ENCODE measurements around the gene OTOL1.

Gene OTOL1

DNA sequence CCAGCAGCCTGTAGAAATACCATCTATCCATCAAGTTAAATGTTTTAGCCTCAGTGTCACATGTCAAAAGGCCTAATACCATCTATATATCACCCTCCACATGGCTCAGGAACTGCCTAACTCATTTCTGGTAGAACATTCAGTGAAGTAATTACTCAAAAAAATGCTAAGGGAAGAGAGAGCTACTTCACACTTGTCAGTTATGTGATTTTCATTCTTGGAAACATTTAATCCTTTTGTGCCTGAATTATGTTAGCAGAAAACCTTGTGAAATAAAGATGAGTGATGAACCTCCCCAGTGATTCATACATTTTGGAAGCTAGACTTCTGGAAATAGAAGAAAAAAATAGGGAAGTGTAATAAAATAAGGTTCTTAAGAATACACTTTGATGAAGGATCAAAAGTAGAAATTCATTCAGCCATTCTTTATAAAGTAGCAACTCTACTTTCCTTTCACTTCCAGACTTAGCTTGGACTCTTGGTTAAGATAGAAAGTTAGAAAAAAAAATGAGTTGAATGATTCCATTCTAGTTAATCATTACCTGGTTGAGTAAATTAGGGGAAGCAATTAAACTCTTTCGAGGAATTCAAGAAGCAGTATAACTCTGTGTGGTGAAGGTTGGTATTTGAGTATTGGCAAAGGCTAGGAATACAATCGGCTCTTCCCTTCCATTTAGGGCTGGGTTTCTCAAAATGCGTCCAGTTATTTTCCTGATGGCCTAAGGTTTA is 3.6 kb downstream of the OTOL1 start:
- Mint-ChIP-seq H3K9me3 (peaks cover 4% of the 10 kb centered on the region), H3K36me3 (no peaks in the 10 kb centered on the region), H3K4me3 (no peak overlapping the region), H3K4me1 (no peaks in the 10 kb centered on the region), H3K27ac (no peak overlapping the region), H3K27me3 (no peaks in the 10 kb centered on the region)
- ATAC-seq: no peak

DNA sequence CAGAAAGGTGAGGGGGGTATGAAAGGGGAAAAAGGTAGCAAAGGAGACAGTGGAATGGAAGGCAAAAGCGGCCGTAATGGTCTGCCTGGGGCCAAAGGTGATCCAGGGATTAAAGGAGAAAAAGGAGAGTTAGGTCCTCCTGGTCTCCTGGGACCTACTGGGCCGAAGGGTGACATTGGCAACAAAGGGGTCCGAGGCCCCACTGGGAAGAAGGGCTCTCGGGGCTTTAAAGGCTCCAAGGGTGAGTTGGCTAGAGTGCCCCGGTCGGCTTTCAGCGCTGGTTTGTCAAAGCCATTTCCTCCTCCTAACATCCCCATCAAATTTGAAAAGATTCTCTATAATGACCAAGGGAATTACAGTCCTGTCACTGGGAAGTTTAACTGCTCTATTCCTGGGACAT is 6.7 kb downstream of the OTOL1 start:
- no peaks in the 10 kb centered on the region for H3K27me3 Mint-ChIP-seq
- no peaks in the 10 kb centered on the region for H3K36me3 Mint-ChIP-seq
- H3K4me3 Mint-ChIP-seq: no peak overlapping the region
- H3K27ac Mint-ChIP-seq: no peak overlapping the region
- ATAC-seq: no peak
- H3K9me3 Mint-ChIP-seq: no peaks in the 10 kb centered on the region
- no peaks in the 10 kb centered on the region for H3K4me1 Mint-ChIP-seq

DNA sequence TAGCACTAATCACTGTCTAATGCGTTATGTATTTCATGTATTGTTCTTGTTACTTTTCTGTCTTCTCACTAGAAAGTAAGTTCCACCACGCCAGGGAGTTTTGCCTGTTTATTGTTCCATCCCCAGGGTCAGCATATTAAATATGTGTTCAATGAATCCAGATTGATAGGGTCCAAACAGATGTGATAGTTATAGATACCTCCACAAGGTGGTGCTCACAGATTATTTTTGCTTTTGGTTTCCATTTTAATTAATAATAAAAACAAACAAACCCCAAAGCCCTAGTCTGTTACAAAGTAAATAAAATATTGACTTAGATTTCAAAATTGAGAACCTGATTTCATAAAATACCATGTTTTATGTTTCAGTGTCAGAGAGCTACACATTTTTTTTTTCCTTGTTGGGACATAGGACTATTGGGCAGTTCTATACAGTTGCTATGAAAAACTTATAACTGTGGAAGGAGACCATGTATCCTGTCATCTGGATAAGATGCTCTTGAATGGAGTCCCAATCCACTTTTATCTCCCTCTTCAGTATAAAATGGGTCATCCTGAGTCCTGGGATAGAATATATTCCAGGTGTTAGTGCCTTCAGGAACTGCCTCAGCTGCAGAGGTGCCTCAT is 12.4 kb downstream of the OTOL1 start:
- no peak for ATAC-seq
- Mint-ChIP-seq H3K27me3 (no peaks in the 10 kb centered on the region), H3K4me1 (no peaks in the 10 kb centered on the region), H3K36me3 (no peaks in the 10 kb centered on the region), H3K4me3 (no peak overlapping the region), H3K9me3 (peaks cover 2% of the 10 kb centered on the region), H3K27ac (no peak overlapping the region)

- H3K27ac Mint-ChIP-seq: no peak overlapping the region
- no peaks in the 10 kb centered on the region for H3K4me1 Mint-ChIP-seq
- no peaks in the 10 kb centered on the region for H3K36me3 Mint-ChIP-seq
- no peak overlapping the region for H3K4me3 Mint-ChIP-seq
- peaks cover 2% of the 10 kb centered on the region for H3K9me3 Mint-ChIP-seq
- no peak for ATAC-seq
- H3K27me3 Mint-ChIP-seq: no peaks in the 10 kb centered on the region
These were observed 14.1 kb downstream of the OTOL1 start for GRCh38 chr3:161510510-161511260.

DNA sequence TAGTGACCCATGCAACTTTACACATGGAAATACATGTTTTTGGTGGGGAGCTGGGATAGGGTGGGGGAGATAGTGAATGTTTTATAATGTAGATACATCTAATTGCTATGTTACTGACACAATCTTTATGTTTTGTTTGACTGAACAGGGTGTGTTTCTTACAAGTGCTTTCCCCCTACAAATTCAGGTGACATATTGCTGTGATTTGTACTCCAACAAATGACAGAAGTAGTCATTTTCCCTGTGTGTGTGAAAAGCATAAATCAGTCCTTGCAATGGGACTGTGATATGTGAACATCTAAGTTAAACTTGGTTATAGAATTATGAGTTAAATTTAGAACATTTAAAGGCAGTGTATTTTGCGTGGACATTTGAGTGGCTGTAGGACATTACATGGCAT is 27.3 kb downstream of the OTOL1 start:
- Mint-ChIP-seq H3K27me3 (no peaks in the 10 kb centered on the region), H3K36me3 (no peaks in the 10 kb centered on the region), H3K27ac (no peak overlapping the region), H3K4me1 (no peaks in the 10 kb centered on the region), H3K9me3 (no peaks in the 10 kb centered on the region), H3K4me3 (no peak overlapping the region)
- no peak for ATAC-seq

DNA sequence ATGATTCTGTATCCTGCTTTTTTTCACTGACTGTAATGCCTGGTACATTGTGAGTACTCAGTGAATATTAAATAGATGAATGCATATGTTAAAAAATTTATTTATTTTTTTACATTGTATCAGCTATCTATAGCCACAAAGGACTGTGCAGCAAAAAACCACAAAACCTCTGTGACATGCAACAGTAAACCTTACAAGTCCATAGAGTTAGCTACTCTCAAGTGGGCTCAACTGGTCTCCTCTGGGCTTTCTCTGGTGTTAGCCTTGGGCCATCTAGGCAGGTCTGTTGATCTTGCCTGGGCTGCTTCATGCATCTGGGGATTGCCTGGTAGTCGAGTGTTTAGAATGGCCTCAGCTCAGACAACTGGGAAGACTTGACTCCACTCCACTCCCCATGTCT is 35.3 kb downstream of the OTOL1 start:
- no peak overlapping the region for H3K27ac Mint-ChIP-seq
- H3K36me3 Mint-ChIP-seq: no peaks in the 10 kb centered on the region
- no peaks in the 10 kb centered on the region for H3K9me3 Mint-ChIP-seq
- no peaks in the 10 kb centered on the region for H3K4me1 Mint-ChIP-seq
- no peaks in the 10 kb centered on the region for H3K27me3 Mint-ChIP-seq
- H3K4me3 Mint-ChIP-seq: no peak overlapping the region
- ATAC-seq: no peak

DNA sequence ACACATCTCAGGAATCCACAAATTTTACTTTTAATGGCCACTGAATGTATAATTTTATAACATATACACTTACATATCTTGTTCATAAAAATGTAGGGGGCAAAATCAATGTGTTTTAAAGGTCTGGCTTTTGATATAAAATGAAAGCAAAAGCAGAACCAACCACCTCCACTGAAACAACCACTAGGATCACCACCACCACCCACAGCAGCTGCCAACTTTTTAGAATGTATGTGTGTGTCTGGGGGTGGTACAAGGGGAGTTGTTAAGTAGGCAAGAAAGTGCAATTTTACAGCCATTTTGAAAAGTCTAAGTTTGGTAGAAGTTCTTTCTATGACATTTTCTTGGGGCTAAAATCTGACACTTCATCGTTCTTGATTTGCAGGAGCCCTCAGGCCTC is 44.0 kb downstream of the OTOL1 start:
- Mint-ChIP-seq H3K9me3 (peaks cover 4% of the 10 kb centered on the region), H3K27me3 (no peaks in the 10 kb centered on the region), H3K27ac (no peak overlapping the region), H3K4me3 (no peak overlapping the region), H3K36me3 (no peaks in the 10 kb centered on the region), H3K4me1 (no peaks in the 10 kb centered on the region)
- no peak for ATAC-seq

DNA sequence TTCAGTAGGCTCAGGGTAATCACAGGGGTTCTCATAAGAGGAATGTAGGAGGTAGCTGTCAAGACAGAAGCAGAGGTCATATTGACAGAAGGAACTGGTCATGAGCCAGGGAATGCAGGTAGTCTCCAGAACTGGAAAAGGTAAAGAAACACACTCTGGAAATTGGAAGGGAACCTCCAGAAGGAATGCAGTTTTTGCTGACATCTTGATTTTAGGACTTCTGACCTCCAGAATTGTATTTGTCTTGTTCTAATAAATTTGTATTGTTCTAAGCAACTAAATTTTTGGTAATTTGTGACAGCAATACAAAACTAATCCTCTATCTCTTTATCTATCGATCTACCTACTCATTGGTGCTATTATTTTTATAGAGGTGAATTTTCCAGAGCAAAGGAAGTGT is 49.2 kb downstream of the OTOL1 start:
- Mint-ChIP-seq H3K4me3 (no peak overlapping the region), H3K27ac (no peak overlapping the region), H3K9me3 (peaks cover 5% of the 10 kb centered on the region), H3K27me3 (no peaks in the 10 kb centered on the region), H3K36me3 (no peaks in the 10 kb centered on the region), H3K4me1 (no peaks in the 10 kb centered on the region)
- ATAC-seq: no peak

- no peak for ATAC-seq
- H3K27me3 Mint-ChIP-seq: no peaks in the 10 kb centered on the region
- H3K27ac Mint-ChIP-seq: no peak overlapping the region
- no peak overlapping the region for H3K4me3 Mint-ChIP-seq
- H3K36me3 Mint-ChIP-seq: no peaks in the 10 kb centered on the region
- H3K4me1 Mint-ChIP-seq: no peaks in the 10 kb centered on the region
- peaks cover 5% of the 10 kb centered on the region for H3K9me3 Mint-ChIP-seq
These were observed 51.7 kb downstream of the OTOL1 start for GRCh38 chr3:161548301-161548700.

GRCh38 chr3:161549261-161549660 is 52.7 kb downstream of the OTOL1 start:
- no peak for ATAC-seq
- Mint-ChIP-seq H3K9me3 (peaks cover 5% of the 10 kb centered on the region), H3K4me1 (no peaks in the 10 kb centered on the region), H3K27me3 (no peaks in the 10 kb centered on the region), H3K27ac (no peak overlapping the region), H3K4me3 (no peak overlapping the region), H3K36me3 (no peaks in the 10 kb centered on the region)

GRCh38 chr3:161550491-161551195 is 54.0 kb downstream of the OTOL1 start:
- peaks cover under 1% of the 10 kb centered on the region for H3K9me3 Mint-ChIP-seq

DNA sequence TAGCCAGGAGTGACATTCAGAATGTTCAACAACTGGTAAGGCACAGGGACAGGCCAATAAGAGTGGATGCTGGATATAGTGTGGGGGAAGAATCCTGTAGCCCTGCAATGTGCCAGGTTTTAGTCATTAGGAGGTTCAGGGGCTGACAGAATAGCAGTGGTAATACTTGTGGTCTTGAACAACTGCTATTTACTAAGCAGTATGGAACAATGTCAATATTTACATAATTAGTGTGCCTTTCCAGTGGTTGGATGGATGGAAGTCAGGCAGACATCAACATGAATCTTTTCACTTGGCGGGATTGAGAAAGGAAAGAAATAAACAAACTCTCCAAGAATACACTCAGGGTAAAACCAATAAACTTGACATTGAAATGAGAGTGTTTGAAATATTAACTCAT is 55.1 kb downstream of the OTOL1 start:
- Mint-ChIP-seq H3K4me1 (no peaks in the 10 kb centered on the region), H3K27me3 (no peaks in the 10 kb centered on the region), H3K27ac (no peak overlapping the region), H3K36me3 (no peaks in the 10 kb centered on the region), H3K4me3 (no peak overlapping the region), H3K9me3 (no peaks in the 10 kb centered on the region)
- no peak for ATAC-seq

More at GRCh38 chr3:161550491-161551195, 54.0 kb downstream of the OTOL1 start:
- Mint-ChIP-seq H3K4me1 (no peaks in the 10 kb centered on the region), H3K27me3 (no peaks in the 10 kb centered on the region), H3K36me3 (no peaks in the 10 kb centered on the region), H3K27ac (no peak overlapping the region), H3K4me3 (no peak overlapping the region)
- no peak for ATAC-seq

GRCh38 chr3:161552984-161553560 is 56.5 kb downstream of the OTOL1 start:
- Mint-ChIP-seq H3K27me3 (no peaks in the 10 kb centered on the region), H3K9me3 (no peaks in the 10 kb centered on the region), H3K4me3 (no peak overlapping the region), H3K4me1 (no peaks in the 10 kb centered on the region), H3K27ac (no peak overlapping the region), H3K36me3 (no peaks in the 10 kb centered on the region)
- ATAC-seq: no peak

Measured in stimulated activated memory B cell treated with anti-CD40 and anti-IgM and Interleukin-4, amounts not matched to agents 10 μg/mL and 1 μg/mL and 100 μg/mL, for 72 hours (primary cell).